Liver (tissue), 9 donors: ENCODE results near the gene FAM43A. TPM values are rescaled to one million over a fixed set of nuclear protein-coding genes. Genes with fewer than 3 reads are reported as not detected.

Experiments used
- DNase-seq: peaks from one replicate; pipeline ENCODE4 v3.0.0-alpha.2; 2017; ENCODE audit warnings: low spot score
- H3K27ac ChIP-seq, 2 donors: one replicate each; pipeline ENCODE4 v1.7.0; 2013; ENCODE audit warnings: inconsistent platforms in 2 of 2, low read length in 2 of 2, control low read depth in 1 of 2, low read depth in 1 of 2, mild to moderate bottlenecking in 1 of 2
- H3K27me3 ChIP-seq, 4 donors: one replicate each; pipeline versions ENCODE4 v1.6.1 to v1.7.0; 2013; ENCODE audit warnings: low read length in 3 of 4, inconsistent platforms in 1 of 4, mild to moderate bottlenecking in 1 of 4, moderate library complexity in 1 of 4; ENCODE audit not compliant: control insufficient read depth in 4 of 4, insufficient read depth in 4 of 4
- H3K36me3 ChIP-seq, 4 donors: one replicate each; pipeline versions ENCODE4 v1.6.1 to v1.7.0; 2013; ENCODE audit warnings: low read length in 3 of 4, mild to moderate bottlenecking in 3 of 4, low read depth in 1 of 4, moderate library complexity in 1 of 4; ENCODE audit not compliant: control insufficient read depth in 4 of 4, insufficient read depth in 3 of 4
- H3K4me1 ChIP-seq, 4 donors: one replicate each; pipeline versions ENCODE4 v1.6.1 to v1.7.0; 2013; ENCODE audit warnings: low read length in 3 of 4, mild to moderate bottlenecking in 3 of 4, moderate library complexity in 1 of 4; ENCODE audit not compliant: control insufficient read depth in 4 of 4, insufficient read depth in 4 of 4
- H3K4me3 ChIP-seq, 3 donors: one replicate each; pipeline versions ENCODE4 v1.6.1 to v1.7.0; 2013; ENCODE audit warnings: low read length in 3 of 3, control low read depth in 1 of 3, low read depth in 1 of 3, mild to moderate bottlenecking in 1 of 3
- H3K9ac ChIP-seq, 2 donors: one replicate each; pipeline ENCODE4 v1.7.0; 2013; ENCODE audit warnings: low read length in 2 of 2, mild to moderate bottlenecking in 2 of 2, moderate library complexity in 2 of 2, control low read depth in 1 of 2, low read depth in 1 of 2
- H3K9me3 ChIP-seq, 4 donors: one replicate each; pipeline versions ENCODE4 v1.6.1 to v1.7.0; 2013; ENCODE audit warnings: low read length in 3 of 4; ENCODE audit not compliant: control insufficient read depth in 4 of 4
- ATF3 ChIP-seq: IDR thresholded peaks from 2 replicates; pipeline ENCODE4 v1.6.1; 2016; ENCODE audit warnings: antibody characterized with exemption
- EGR1 ChIP-seq, 2 donors: IDR thresholded peaks; 2 replicates each; pipeline ENCODE4 v1.6.1; 2016 to 2018; ENCODE audit warnings: antibody characterized with exemption in 2 of 2, low read depth in 2 of 2
- FOXA1 ChIP-seq: IDR thresholded peaks from 2 replicates; pipeline ENCODE4 v1.6.1; 2016; ENCODE audit warnings: antibody characterized with exemption
- FOXA2 ChIP-seq: IDR thresholded peaks from 2 replicates; pipeline ENCODE4 v1.6.1; 2016; ENCODE audit warnings: antibody characterized with exemption
- GABPA ChIP-seq, 2 donors: IDR thresholded peaks in 1 of 2; conservative IDR thresholded peaks in 1 of 2; 2 replicates each; pipeline ENCODE4 v1.6.1; 2016; ENCODE audit warnings: antibody characterized with exemption in 2 of 2, mild to moderate bottlenecking in 1 of 2, moderate library complexity in 1 of 2
- HNF4A ChIP-seq, 2 donors: conservative IDR thresholded peaks; 2 replicates each; pipeline ENCODE4 v1.6.1; 2016; ENCODE audit warnings: antibody characterized with exemption in 2 of 2, mild to moderate bottlenecking in 2 of 2
- HNF4G ChIP-seq: IDR thresholded peaks from 2 replicates; pipeline ENCODE4 v1.6.1; 2016; ENCODE audit warnings: antibody characterized with exemption
- JUND ChIP-seq, 2 donors: IDR thresholded peaks; 2 replicates each; pipeline ENCODE4 v1.6.1; 2016; ENCODE audit warnings: antibody characterized with exemption in 2 of 2
- NR2F2 ChIP-seq: IDR thresholded peaks from 2 replicates; pipeline ENCODE4 v1.6.1; 2016; ENCODE audit warnings: antibody characterized with exemption
- RAD21 ChIP-seq, 2 donors: IDR thresholded peaks; 2 replicates each; pipeline ENCODE4 v1.6.1; 2016; ENCODE audit warnings: antibody characterized with exemption in 2 of 2, mild to moderate bottlenecking in 2 of 2
- REST ChIP-seq: IDR thresholded peaks from 2 replicates; pipeline ENCODE4 v1.6.1; 2016; ENCODE audit warnings: antibody characterized with exemption, mild to moderate bottlenecking
- RXRA ChIP-seq, 2 donors: IDR thresholded peaks; 2 replicates each; pipeline ENCODE4 v1.6.1; 2017 to 2018; ENCODE audit warnings: antibody characterized with exemption in 2 of 2, mild to moderate bottlenecking in 1 of 2
- SP1 ChIP-seq: IDR thresholded peaks from 2 replicates; pipeline ENCODE4 v1.6.1; 2018; ENCODE audit warnings: antibody characterized with exemption, mild to moderate bottlenecking
- TAF1 ChIP-seq: conservative IDR thresholded peaks from 2 replicates; pipeline ENCODE4 v1.6.1; 2016; ENCODE audit warnings: antibody characterized with exemption, mild to moderate bottlenecking
- YY1 ChIP-seq: IDR thresholded peaks from 2 replicates; pipeline ENCODE4 v1.6.1; 2016; ENCODE audit warnings: antibody characterized with exemption, mild to moderate bottlenecking
- ZBTB33 ChIP-seq: IDR thresholded peaks from 2 replicates; pipeline ENCODE4 v1.6.1; 2016; ENCODE audit warnings: antibody characterized with exemption
- WGBS: extraction: QIAGEN DNeasy Blood & Tissue Kit; methylation state at CpG from one replicate; pipeline ENCODE4 v1.1.7; 2013; 5-methylcytosine and 5-hydroxymethylcytosine counted together
- polyA plus RNA-seq, 2 donors: library from polyadenylated mRNA; stranded (reverse) in 1 of 2; unstranded in 1 of 2; fragments of 200-250 nt in 1 of 2; fragments of >200 nt in 1 of 2; fragmentation: Nextera tagmentation in 1 of 2; extraction: Ambion mirVana in 1 of 2; gene quantifications; one replicate each; pipeline versions ENCODE4 v1.2.1 to v1.2.3, GENCODE V29; 2013 to 2015
- total RNA-seq, 2 donors: library from RNA; depleted of rRNA; stranded (reverse); fragments of >200 nt; gene quantifications; one replicate each; pipeline ENCODE4 v1.2.3, GENCODE V29; 2014
- TF ChIP-seq, protein P1 (sequence below): IDR thresholded peaks from 2 replicates; pipeline ENCODE4 v1.6.1; 2016; ENCODE audit warnings: antibody characterized with exemption
- TF ChIP-seq, protein P2 (sequence below): fragments of 150-350 bp; IDR thresholded peaks from 2 replicates; pipeline ENCODE4 v1.5.1; 2017; ENCODE audit warnings: improper control_type of control experiment, low read depth, low read length; ENCODE audit not compliant: missing input control
- donor health status: healthy.
- donor health status: healthy.
- donor health status: healthy.
- donor health status: healthy.
- donor health status: healthy.

Gene FAM43A
- total and polyA plus RNA-seq, 4 donors: 0.83 to 4.9 (median 3.4) TPM

DNA sequence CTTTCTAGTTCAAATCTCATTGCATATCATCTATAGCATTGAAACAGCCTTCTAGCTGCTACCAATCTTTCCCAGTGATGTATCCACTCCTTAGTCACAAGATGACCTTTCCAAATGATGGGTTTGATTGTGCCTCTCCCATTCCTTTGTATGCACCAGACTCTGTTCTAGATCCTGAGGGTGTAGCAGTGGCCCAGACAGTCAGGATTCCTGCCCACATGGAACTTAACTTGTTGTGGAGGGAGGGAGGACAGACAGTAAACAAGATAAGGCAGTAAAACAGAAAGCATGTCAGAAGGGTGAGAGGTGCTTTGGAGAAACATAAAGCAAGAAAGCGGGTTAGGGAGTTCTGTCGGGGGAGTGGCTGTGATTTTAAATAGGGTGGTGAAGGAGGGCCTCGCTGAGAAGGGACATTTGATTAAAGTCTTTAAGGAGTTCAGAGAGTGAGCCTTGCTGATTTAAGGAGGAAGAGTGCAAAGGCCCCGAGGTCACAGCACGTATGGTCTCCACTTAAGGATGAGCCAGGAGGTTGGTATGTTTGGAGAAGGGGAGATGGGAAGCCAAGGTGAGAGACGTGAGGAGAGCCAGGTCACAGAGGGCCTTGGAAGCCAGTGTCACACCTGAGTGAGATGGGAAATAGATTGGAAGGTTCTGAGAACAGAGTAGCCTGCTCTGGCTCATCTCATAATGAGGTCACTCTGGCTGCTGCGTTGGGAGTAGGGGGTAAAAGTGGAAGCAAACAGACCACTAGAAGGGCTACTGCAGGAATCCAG, 38.3 kb downstream of the FAM43A start:
- no peak for DNase-seq
- Histone ChIP-seq H3K27me3 (no peaks in the 10 kb centered on the region), H3K27ac (no peak overlapping the region), H3K9me3 (peaks cover 0 to 3% (median 0%) of the 10 kb centered on the region in 4 donors), H3K36me3 (no peaks in the 10 kb centered on the region), H3K9ac (no peak overlapping the region), H3K4me1 (no peaks in the 10 kb centered on the region), H3K4me3 (no peak overlapping the region)
- TF ChIP-seq EGR1 (IDR thresholded peaks at IDR 0.05; ENCODE audit: low read depth in 2 of 2) (no peak), RXRA (IDR thresholded peaks at IDR 0.05) (no peak), JUND (IDR thresholded peaks at IDR 0.05) (no peak), REST (no peak), TAF1 (no peak), YY1 (no peak)
- 69% methylated on average over 7 of the region's 7 CpGs for WGBS

DNA sequence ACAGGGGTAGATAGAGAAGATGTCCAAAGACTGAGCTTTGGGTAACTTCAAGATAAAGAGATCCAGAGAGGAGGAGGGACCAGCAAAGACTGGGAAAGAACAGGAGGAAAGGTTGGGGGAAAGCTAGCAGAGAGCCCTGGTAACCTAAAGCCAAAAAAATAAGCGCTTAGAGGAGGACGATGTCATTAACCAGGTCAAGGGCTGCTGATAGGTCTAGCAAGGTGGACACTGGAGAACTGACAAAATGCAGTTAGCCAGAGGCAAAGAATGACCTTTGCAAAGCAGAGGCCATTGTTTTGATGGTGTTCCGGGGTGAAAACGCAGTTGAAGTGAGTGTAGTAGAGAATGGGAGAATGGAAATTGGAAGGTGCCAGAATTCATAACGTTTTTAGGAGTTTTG, 39.7 kb downstream of the FAM43A start:
- WGBS: 70% methylated on average over 5 of the region's 5 CpGs
- H3K9ac ChIP-seq: no peak overlapping the region

More for the DNA sequence above, 39.7 kb downstream of the FAM43A start:
- Histone ChIP-seq H3K4me3 (no peak overlapping the region), H3K36me3 (no peaks in the 10 kb centered on the region), H3K27me3 (no peaks in the 10 kb centered on the region), H3K4me1 (no peaks in the 10 kb centered on the region), H3K9me3 (no peaks in the 10 kb centered on the region), H3K27ac (no peak overlapping the region)
- TF ChIP-seq FOXA2 (no peak), HNF4A (conservative IDR thresholded peaks at IDR 0.05) (no peak), ZBTB33 (no peak), RAD21 (IDR thresholded peaks at IDR 0.05) (no peak), FOXA1 (no peak), RXRA (IDR thresholded peaks at IDR 0.05) (no peak), EGR1 (IDR thresholded peaks at IDR 0.05; ENCODE audit: low read depth in 2 of 2) (no peak), GABPA (IDR thresholded peaks at IDR 0.05 in 1 of 2, conservative IDR thresholded peaks at IDR 0.05 in 1 of 2) (no peak), JUND (IDR thresholded peaks at IDR 0.05) (no peak), NR2F2 (no peak), YY1 (no peak), TAF1 (no peak), REST (no peak), ATF3 (no peak), HNF4G (no peak), SP1 (no peak)
- TF ChIP-seq, protein P1, sequence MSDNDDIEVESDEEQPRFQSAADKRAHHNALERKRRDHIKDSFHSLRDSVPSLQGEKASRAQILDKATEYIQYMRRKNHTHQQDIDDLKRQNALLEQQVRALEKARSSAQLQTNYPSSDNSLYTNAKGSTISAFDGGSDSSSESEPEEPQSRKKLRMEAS: no peak
- TF ChIP-seq, protein P2, sequence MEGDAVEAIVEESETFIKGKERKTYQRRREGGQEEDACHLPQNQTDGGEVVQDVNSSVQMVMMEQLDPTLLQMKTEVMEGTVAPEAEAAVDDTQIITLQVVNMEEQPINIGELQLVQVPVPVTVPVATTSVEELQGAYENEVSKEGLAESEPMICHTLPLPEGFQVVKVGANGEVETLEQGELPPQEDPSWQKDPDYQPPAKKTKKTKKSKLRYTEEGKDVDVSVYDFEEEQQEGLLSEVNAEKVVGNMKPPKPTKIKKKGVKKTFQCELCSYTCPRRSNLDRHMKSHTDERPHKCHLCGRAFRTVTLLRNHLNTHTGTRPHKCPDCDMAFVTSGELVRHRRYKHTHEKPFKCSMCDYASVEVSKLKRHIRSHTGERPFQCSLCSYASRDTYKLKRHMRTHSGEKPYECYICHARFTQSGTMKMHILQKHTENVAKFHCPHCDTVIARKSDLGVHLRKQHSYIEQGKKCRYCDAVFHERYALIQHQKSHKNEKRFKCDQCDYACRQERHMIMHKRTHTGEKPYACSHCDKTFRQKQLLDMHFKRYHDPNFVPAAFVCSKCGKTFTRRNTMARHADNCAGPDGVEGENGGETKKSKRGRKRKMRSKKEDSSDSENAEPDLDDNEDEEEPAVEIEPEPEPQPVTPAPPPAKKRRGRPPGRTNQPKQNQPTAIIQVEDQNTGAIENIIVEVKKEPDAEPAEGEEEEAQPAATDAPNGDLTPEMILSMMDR: no peak
- no peak for DNase-seq
